Measurements from ENCODE around the gene IL15RA. TPM values are rescaled to one million over a fixed set of nuclear protein-coding genes. Genes with fewer than 3 reads are reported as not detected.
"Not testable (repeated sequence)": the region's sequence is repeated elsewhere in the genome, so short reads cannot be mapped to it uniquely, and the experiment has no call there.

The IL15RA gene
- total and polyA plus RNA-seq, 12 donors, result 2.8 to 55.8 (median 10.0) TPM

GRCh38 chr10:6006546-6006945, 29.2 kb upstream of the IL15RA start:
- WGBS, 4 donors, result 34 to 66% (median 62%) methylated on average over 3 of the region's 3 CpGs
- no peak overlapping the region for H3K27ac ChIP-seq
- no peaks in the 10 kb centered on the region for H3K4me1 ChIP-seq (replicated peaks in 1 of 2)
- H3K36me3 ChIP-seq (replicated peaks in 1 of 2), result no peaks in the 10 kb centered on the region
- H3K9me3 ChIP-seq (replicated peaks in 1 of 3), result no peaks in the 10 kb centered on the region
- no peaks in the 10 kb centered on the region for H3K27me3 ChIP-seq
- TF ChIP-seq POLR2A (IDR thresholded peaks at IDR 0.05), result no peak
- TF ChIP-seq, protein P1, sequence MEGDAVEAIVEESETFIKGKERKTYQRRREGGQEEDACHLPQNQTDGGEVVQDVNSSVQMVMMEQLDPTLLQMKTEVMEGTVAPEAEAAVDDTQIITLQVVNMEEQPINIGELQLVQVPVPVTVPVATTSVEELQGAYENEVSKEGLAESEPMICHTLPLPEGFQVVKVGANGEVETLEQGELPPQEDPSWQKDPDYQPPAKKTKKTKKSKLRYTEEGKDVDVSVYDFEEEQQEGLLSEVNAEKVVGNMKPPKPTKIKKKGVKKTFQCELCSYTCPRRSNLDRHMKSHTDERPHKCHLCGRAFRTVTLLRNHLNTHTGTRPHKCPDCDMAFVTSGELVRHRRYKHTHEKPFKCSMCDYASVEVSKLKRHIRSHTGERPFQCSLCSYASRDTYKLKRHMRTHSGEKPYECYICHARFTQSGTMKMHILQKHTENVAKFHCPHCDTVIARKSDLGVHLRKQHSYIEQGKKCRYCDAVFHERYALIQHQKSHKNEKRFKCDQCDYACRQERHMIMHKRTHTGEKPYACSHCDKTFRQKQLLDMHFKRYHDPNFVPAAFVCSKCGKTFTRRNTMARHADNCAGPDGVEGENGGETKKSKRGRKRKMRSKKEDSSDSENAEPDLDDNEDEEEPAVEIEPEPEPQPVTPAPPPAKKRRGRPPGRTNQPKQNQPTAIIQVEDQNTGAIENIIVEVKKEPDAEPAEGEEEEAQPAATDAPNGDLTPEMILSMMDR (IDR thresholded peaks at IDR 0.05), result no peak
- no peak overlapping the region for H3K4me3 ChIP-seq
- no peak for DNase-seq
- intact Hi-C loops (cut with DNase I), result no loop called here

- no peak overlapping the region for H3K27ac ChIP-seq
- no peaks in the 10 kb centered on the region for H3K36me3 ChIP-seq (replicated peaks in 1 of 2)
- H3K9me3 ChIP-seq (replicated peaks in 1 of 3), result no peaks in the 10 kb centered on the region
- no peaks in the 10 kb centered on the region for H3K27me3 ChIP-seq
- 61 to 65% (median 65%) methylated on average over 8 of the region's 8 CpGs for WGBS, 4 donors
- H3K4me3 ChIP-seq, result no peak overlapping the region
- no peak for TF ChIP-seq POLR2A (IDR thresholded peaks at IDR 0.05)
- TF ChIP-seq, protein P1 (IDR thresholded peaks at IDR 0.05), result no peak
- no peak for DNase-seq
- H3K4me1 ChIP-seq (replicated peaks in 1 of 2), result no peaks in the 10 kb centered on the region
- intact Hi-C loops (cut with DNase I), result no loop called here
Measured at GRCh38 chr10:6005856-6006395, 28.6 kb upstream of the IL15RA start.

DNA sequence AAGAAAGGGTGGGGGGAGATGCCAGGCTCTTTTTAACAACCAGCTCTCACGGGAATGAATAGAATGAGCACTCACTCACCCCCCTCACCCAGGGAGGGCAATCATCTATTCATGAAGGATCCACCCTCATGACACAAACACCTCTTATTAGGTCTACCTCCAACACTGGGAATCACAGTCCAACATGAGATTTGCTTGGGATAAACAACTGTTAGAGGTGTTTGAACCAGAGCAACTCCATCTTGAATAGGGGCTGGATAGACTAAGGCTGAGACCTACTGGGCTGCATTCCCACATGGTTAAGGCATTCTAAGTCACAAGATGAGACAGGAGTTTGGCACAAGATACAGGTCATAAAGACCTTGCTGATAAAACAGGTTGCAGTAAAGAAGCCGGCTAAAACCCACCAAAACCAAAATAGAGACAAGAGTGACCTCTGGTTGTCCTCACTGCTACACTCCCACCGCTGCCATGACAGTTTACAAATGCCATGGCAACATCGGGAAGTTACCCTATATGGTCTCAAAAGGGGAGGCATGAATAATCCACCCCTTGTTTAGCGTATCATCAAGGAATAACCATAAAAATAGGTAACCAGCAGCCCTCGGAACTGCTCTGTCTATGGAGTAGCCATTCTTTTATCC, 27.9 kb upstream of the IL15RA start:
- H3K4me1 ChIP-seq (replicated peaks in 1 of 2); H3K4me3 ChIP-seq; intact Hi-C loops (cut with DNase I); H3K36me3 ChIP-seq (replicated peaks in 1 of 2); DNase-seq; H3K27me3 ChIP-seq; H3K9me3 ChIP-seq (replicated peaks in 1 of 3); H3K27ac ChIP-seq: not testable (repeated sequence)
- 48 to 61% (median 57%) methylated on average over 6 of the region's 6 CpGs for WGBS, 4 donors

- intact Hi-C loops (cut with DNase I), result no loop called here
Measured at GRCh38 chr10:6002809-6003510, 25.6 kb upstream of the IL15RA start.

More at GRCh38 chr10:6002809-6003510, 25.6 kb upstream of the IL15RA start:
- Histone ChIP-seq H3K9me3 (replicated peaks in 1 of 3) (no peaks in the 10 kb centered on the region), H3K36me3 (replicated peaks in 1 of 2) (no peaks in the 10 kb centered on the region), H3K4me1 (replicated peaks in 1 of 2) (no peaks in the 10 kb centered on the region), H3K27ac (no peak overlapping the region), H3K27me3 (no peaks in the 10 kb centered on the region), H3K4me3 (no peak overlapping the region)
- WGBS, 4 donors, result 65 to 84% (median 75%) methylated on average over 11 to 12 of the region's 12 CpGs
- TF ChIP-seq, protein P1 (IDR thresholded peaks at IDR 0.05), result no peak
- TF ChIP-seq POLR2A (IDR thresholded peaks at IDR 0.05), result no peak
- no peak for DNase-seq

Measured in adrenal gland (tissue), 12 donors.